ENCODE results near the gene PALS2. TPM values are rescaled to one million over a fixed set of nuclear protein-coding genes. Genes with fewer than 3 reads are reported as not detected.

The PALS2 gene
- total RNA-seq, 1 donor from 2014 or later, result 34.8 TPM

- ChIA-PET POLR2A (no interaction called here), CTCF (no interaction called here)
- ATAC-seq (ENCODE audit: low read depth) (no peak), DNase-seq (no peak)
- Mint-ChIP-seq H3K27me3 (no peaks in the 10 kb centered on the region), H3K4me3 (no peak overlapping the region), H3K36me3 (ENCODE audit: low read depth) (peaks cover 3% of the 10 kb centered on the region), H3K4me1 (peaks cover 31% of the 10 kb centered on the region), H3K27ac (no peak overlapping the region), H3K9me3 (peaks cover 3% of the 10 kb centered on the region)
- intact Hi-C loops (cut with micrococcal nuclease), result no loop called here
- TF ChIP-seq, protein P1, sequence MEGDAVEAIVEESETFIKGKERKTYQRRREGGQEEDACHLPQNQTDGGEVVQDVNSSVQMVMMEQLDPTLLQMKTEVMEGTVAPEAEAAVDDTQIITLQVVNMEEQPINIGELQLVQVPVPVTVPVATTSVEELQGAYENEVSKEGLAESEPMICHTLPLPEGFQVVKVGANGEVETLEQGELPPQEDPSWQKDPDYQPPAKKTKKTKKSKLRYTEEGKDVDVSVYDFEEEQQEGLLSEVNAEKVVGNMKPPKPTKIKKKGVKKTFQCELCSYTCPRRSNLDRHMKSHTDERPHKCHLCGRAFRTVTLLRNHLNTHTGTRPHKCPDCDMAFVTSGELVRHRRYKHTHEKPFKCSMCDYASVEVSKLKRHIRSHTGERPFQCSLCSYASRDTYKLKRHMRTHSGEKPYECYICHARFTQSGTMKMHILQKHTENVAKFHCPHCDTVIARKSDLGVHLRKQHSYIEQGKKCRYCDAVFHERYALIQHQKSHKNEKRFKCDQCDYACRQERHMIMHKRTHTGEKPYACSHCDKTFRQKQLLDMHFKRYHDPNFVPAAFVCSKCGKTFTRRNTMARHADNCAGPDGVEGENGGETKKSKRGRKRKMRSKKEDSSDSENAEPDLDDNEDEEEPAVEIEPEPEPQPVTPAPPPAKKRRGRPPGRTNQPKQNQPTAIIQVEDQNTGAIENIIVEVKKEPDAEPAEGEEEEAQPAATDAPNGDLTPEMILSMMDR (IDR thresholded peaks at IDR 0.05), result no peak
Observed at GRCh38 chr7:24608504-24608903, 35.3 kb downstream of the PALS2 start.

- intact Hi-C loops (cut with micrococcal nuclease), result no loop called here
- ChIA-PET POLR2A (no interaction called here), CTCF (no interaction called here)
- no peak overlapping the region for H3K27ac Mint-ChIP-seq
- TF ChIP-seq, protein P1 (IDR thresholded peaks at IDR 0.05), result no peak
- H3K4me3 Mint-ChIP-seq, result no peak overlapping the region
- peaks cover 6% of the 10 kb centered on the region for H3K9me3 Mint-ChIP-seq
- H3K4me1 Mint-ChIP-seq, result peaks cover 30% of the 10 kb centered on the region
- no peaks in the 10 kb centered on the region for H3K27me3 Mint-ChIP-seq
- H3K36me3 Mint-ChIP-seq (ENCODE audit: low read depth), result peaks cover 6% of the 10 kb centered on the region
- DNase-seq, result no peak
- ATAC-seq (ENCODE audit: low read depth), result no peak
Observed at GRCh38 chr7:24609059-24609458, 35.8 kb downstream of the PALS2 start.

DNA sequence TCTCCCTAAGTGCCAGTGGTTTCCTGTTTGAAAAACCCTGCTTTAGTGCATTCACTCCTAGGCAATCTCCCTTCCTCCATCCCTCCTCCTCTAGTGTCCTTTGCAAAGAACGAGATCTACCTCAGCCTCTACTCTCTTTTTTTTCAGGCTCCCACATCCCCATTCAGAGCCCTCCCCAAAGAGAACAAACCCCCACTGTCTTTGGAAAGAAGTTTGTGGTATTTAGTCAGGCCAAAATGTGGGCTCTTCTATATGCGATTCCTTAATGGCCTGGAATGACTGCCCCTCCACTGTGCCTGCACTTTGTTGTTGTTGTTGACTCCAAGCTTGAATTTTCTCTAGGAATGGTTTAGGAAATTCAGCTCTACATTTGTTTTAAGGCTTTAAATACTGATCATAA, 36.3 kb downstream of the PALS2 start:
- peaks cover 6% of the 10 kb centered on the region for H3K9me3 Mint-ChIP-seq
- POLR2A ChIA-PET, result no interaction called here
- ATAC-seq (ENCODE audit: low read depth) (no peak), DNase-seq (no peak)
- intact Hi-C loops (cut with micrococcal nuclease), result no loop called here
- no peak overlapping the region for H3K4me3 Mint-ChIP-seq
- CTCF ChIA-PET, result no interaction called here
- H3K4me1 Mint-ChIP-seq, result peaks cover 27% of the 10 kb centered on the region
- H3K27ac Mint-ChIP-seq, result no peak overlapping the region
- H3K36me3 Mint-ChIP-seq (ENCODE audit: low read depth), result peaks cover 3% of the 10 kb centered on the region
- TF ChIP-seq, protein P1 (IDR thresholded peaks at IDR 0.05), result no peak
- H3K27me3 Mint-ChIP-seq, result no peaks in the 10 kb centered on the region

DNA sequence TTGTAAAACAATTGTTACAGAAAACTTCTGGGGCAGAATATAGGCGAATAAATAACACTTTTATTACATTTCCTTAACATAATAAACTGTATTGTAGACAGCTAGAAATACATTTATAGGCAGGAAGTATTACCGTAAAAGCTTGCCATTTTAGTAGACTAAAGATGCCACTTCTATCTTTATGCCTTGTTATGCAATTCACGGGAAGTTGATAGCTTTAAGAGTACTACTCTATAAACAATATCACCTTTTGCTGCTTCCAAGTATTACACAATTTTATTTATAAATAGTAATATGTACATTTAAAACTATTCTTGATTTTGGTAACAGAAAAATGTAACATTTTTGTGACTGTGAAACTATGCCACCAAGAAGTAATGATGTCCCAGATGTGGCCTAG, 37.9 kb downstream of the PALS2 start:
- TF ChIP-seq, protein P1 (IDR thresholded peaks at IDR 0.05), result no peak
- Mint-ChIP-seq H3K4me3 (no peak overlapping the region), H3K36me3 (ENCODE audit: low read depth) (peaks cover 7% of the 10 kb centered on the region), H3K4me1 (peaks cover 22% of the 10 kb centered on the region), H3K27ac (no peak overlapping the region), H3K9me3 (peaks cover 12% of the 10 kb centered on the region), H3K27me3 (no peaks in the 10 kb centered on the region)
- intact Hi-C loops (cut with micrococcal nuclease), result loop anchor here (2.0 kb wide), 1 partner anchor 14 kb away; no protein-coding TSS in a partner anchor
- DNase-seq, result no peak
- ChIA-PET POLR2A (no interaction called here), CTCF (no interaction called here)
- no peak for ATAC-seq (ENCODE audit: low read depth)

DNA sequence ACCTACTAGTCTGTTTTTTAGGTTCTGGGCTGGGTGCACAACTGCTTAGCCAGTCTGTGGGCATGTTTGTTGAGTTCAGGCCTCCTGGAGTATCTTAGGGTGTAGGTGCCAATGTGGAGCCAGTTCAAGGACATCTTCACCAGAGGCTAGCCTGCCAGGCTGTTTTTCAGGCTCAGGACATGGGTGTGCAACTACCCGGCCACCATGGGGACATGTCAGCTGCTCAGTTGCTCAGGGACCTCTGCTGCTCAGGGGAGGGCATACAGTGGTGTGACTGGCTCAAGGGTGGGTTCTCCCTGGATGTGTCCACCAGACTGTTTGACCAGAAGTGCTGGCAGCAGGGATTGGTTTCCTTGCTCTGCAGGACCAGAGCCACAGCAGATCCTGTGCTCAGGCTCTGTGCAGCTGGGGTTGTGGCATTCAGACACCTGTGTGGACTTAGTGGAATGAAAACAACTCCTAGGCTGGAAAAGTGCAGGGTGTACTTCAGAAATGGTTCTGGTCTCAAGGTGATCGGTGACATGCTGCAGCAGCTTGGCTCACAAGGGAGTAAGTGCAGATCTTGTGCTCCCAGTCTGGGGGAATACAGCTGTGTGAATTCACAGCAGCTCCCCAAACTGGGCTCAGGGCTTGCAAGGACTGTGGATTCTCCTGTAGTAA, 44.8 kb downstream of the PALS2 start:
- Mint-ChIP-seq H3K9me3 (peaks cover 32% of the 10 kb centered on the region), H3K27ac (no peak overlapping the region), H3K4me3 (no peak overlapping the region), H3K36me3 (ENCODE audit: low read depth) (peaks cover 23% of the 10 kb centered on the region), H3K27me3 (no peaks in the 10 kb centered on the region), H3K4me1 (peaks cover 30% of the 10 kb centered on the region)
- CTCF ChIA-PET, result no interaction called here
- intact Hi-C loops (cut with micrococcal nuclease), result no loop called here
- POLR2A ChIA-PET, result no interaction called here
- TF ChIP-seq, protein P1 (IDR thresholded peaks at IDR 0.05), result no peak
- ATAC-seq (ENCODE audit: low read depth) (no peak), DNase-seq (no peak)
